Liver (tissue), 9 donors: ENCODE measurements around the gene GOSR1. TPM values are rescaled to one million over a fixed set of nuclear protein-coding genes. Genes with fewer than 3 reads are reported as not detected.

ENCODE experiments used
- DNase-seq: peaks from one replicate; pipeline ENCODE4 v3.0.0-alpha.2; 2017; ENCODE audit warnings: low spot score
- H3K27ac ChIP-seq, 2 donors: one replicate each; pipeline ENCODE4 v1.7.0; 2013; ENCODE audit warnings: inconsistent platforms in 2 of 2, low read length in 2 of 2, control low read depth in 1 of 2, low read depth in 1 of 2, mild to moderate bottlenecking in 1 of 2
- H3K27me3 ChIP-seq, 4 donors: one replicate each; pipeline versions ENCODE4 v1.6.1 to v1.7.0; 2013; ENCODE audit warnings: low read length in 3 of 4, inconsistent platforms in 1 of 4, mild to moderate bottlenecking in 1 of 4, moderate library complexity in 1 of 4; ENCODE audit not compliant: control insufficient read depth in 4 of 4, insufficient read depth in 4 of 4
- H3K36me3 ChIP-seq, 4 donors: one replicate each; pipeline versions ENCODE4 v1.6.1 to v1.7.0; 2013; ENCODE audit warnings: low read length in 3 of 4, mild to moderate bottlenecking in 3 of 4, low read depth in 1 of 4, moderate library complexity in 1 of 4; ENCODE audit not compliant: control insufficient read depth in 4 of 4, insufficient read depth in 3 of 4
- H3K4me1 ChIP-seq, 4 donors: one replicate each; pipeline versions ENCODE4 v1.6.1 to v1.7.0; 2013; ENCODE audit warnings: low read length in 3 of 4, mild to moderate bottlenecking in 3 of 4, moderate library complexity in 1 of 4; ENCODE audit not compliant: control insufficient read depth in 4 of 4, insufficient read depth in 4 of 4
- H3K4me3 ChIP-seq, 3 donors: one replicate each; pipeline versions ENCODE4 v1.6.1 to v1.7.0; 2013; ENCODE audit warnings: low read length in 3 of 3, control low read depth in 1 of 3, low read depth in 1 of 3, mild to moderate bottlenecking in 1 of 3
- H3K9ac ChIP-seq, 2 donors: one replicate each; pipeline ENCODE4 v1.7.0; 2013; ENCODE audit warnings: low read length in 2 of 2, mild to moderate bottlenecking in 2 of 2, moderate library complexity in 2 of 2, control low read depth in 1 of 2, low read depth in 1 of 2
- H3K9me3 ChIP-seq, 4 donors: one replicate each; pipeline versions ENCODE4 v1.6.1 to v1.7.0; 2013; ENCODE audit warnings: low read length in 3 of 4; ENCODE audit not compliant: control insufficient read depth in 4 of 4
- ATF3 ChIP-seq: IDR thresholded peaks from 2 replicates; pipeline ENCODE4 v1.6.1; 2016; ENCODE audit warnings: antibody characterized with exemption
- CTCF ChIP-seq: fragments of 150-350 bp; IDR thresholded peaks from 2 replicates; pipeline ENCODE4 v1.5.1; 2017; ENCODE audit warnings: improper control_type of control experiment, low read depth, low read length; ENCODE audit not compliant: missing input control
- EGR1 ChIP-seq, 2 donors: IDR thresholded peaks; 2 replicates each; pipeline ENCODE4 v1.6.1; 2016 to 2018; ENCODE audit warnings: antibody characterized with exemption in 2 of 2, low read depth in 2 of 2
- FOXA1 ChIP-seq: IDR thresholded peaks from 2 replicates; pipeline ENCODE4 v1.6.1; 2016; ENCODE audit warnings: antibody characterized with exemption
- FOXA2 ChIP-seq: IDR thresholded peaks from 2 replicates; pipeline ENCODE4 v1.6.1; 2016; ENCODE audit warnings: antibody characterized with exemption
- GABPA ChIP-seq, 2 donors: IDR thresholded peaks in 1 of 2; conservative IDR thresholded peaks in 1 of 2; 2 replicates each; pipeline ENCODE4 v1.6.1; 2016; ENCODE audit warnings: antibody characterized with exemption in 2 of 2, mild to moderate bottlenecking in 1 of 2, moderate library complexity in 1 of 2
- HNF4A ChIP-seq, 2 donors: conservative IDR thresholded peaks; 2 replicates each; pipeline ENCODE4 v1.6.1; 2016; ENCODE audit warnings: antibody characterized with exemption in 2 of 2, mild to moderate bottlenecking in 2 of 2
- HNF4G ChIP-seq: IDR thresholded peaks from 2 replicates; pipeline ENCODE4 v1.6.1; 2016; ENCODE audit warnings: antibody characterized with exemption
- JUND ChIP-seq, 2 donors: IDR thresholded peaks; 2 replicates each; pipeline ENCODE4 v1.6.1; 2016; ENCODE audit warnings: antibody characterized with exemption in 2 of 2
- NR2F2 ChIP-seq: IDR thresholded peaks from 2 replicates; pipeline ENCODE4 v1.6.1; 2016; ENCODE audit warnings: antibody characterized with exemption
- RAD21 ChIP-seq, 2 donors: IDR thresholded peaks; 2 replicates each; pipeline ENCODE4 v1.6.1; 2016; ENCODE audit warnings: antibody characterized with exemption in 2 of 2, mild to moderate bottlenecking in 2 of 2
- RXRA ChIP-seq, 2 donors: IDR thresholded peaks; 2 replicates each; pipeline ENCODE4 v1.6.1; 2017 to 2018; ENCODE audit warnings: antibody characterized with exemption in 2 of 2, mild to moderate bottlenecking in 1 of 2
- SP1 ChIP-seq: IDR thresholded peaks from 2 replicates; pipeline ENCODE4 v1.6.1; 2018; ENCODE audit warnings: antibody characterized with exemption, mild to moderate bottlenecking
- TAF1 ChIP-seq: conservative IDR thresholded peaks from 2 replicates; pipeline ENCODE4 v1.6.1; 2016; ENCODE audit warnings: antibody characterized with exemption, mild to moderate bottlenecking
- YY1 ChIP-seq: IDR thresholded peaks from 2 replicates; pipeline ENCODE4 v1.6.1; 2016; ENCODE audit warnings: antibody characterized with exemption, mild to moderate bottlenecking
- ZBTB33 ChIP-seq: IDR thresholded peaks from 2 replicates; pipeline ENCODE4 v1.6.1; 2016; ENCODE audit warnings: antibody characterized with exemption
- WGBS: extraction: QIAGEN DNeasy Blood & Tissue Kit; methylation state at CpG from one replicate; pipeline ENCODE4 v1.1.7; 2013; 5-methylcytosine and 5-hydroxymethylcytosine counted together
- polyA plus RNA-seq, 2 donors: library from polyadenylated mRNA; stranded (reverse) in 1 of 2; unstranded in 1 of 2; fragments of 200-250 nt in 1 of 2; fragments of >200 nt in 1 of 2; fragmentation: Nextera tagmentation in 1 of 2; extraction: Ambion mirVana in 1 of 2; gene quantifications; one replicate each; pipeline versions ENCODE4 v1.2.1 to v1.2.3, GENCODE V29; 2013 to 2015
- total RNA-seq, 2 donors: library from RNA; depleted of rRNA; stranded (reverse); fragments of >200 nt; gene quantifications; one replicate each; pipeline ENCODE4 v1.2.3, GENCODE V29; 2014
- TF ChIP-seq, protein P1 (sequence below): IDR thresholded peaks from 2 replicates; pipeline ENCODE4 v1.6.1; 2016; ENCODE audit warnings: antibody characterized with exemption, mild to moderate bottlenecking
- TF ChIP-seq, protein P2 (sequence below): IDR thresholded peaks from 2 replicates; pipeline ENCODE4 v1.6.1; 2016; ENCODE audit warnings: antibody characterized with exemption
- donor health status: healthy.
- donor health status: healthy.
- donor health status: healthy.
- donor health status: healthy.
- donor health status: healthy.

Gene GOSR1
- total and polyA plus RNA-seq, 4 donors = 15.0 to 40.4 (median 26.3) TPM

- Histone ChIP-seq H3K27me3 (no peaks in the 10 kb centered on the region), H3K4me1 (no peaks in the 10 kb centered on the region), H3K9ac (no peak overlapping the region), H3K4me3 (no peak overlapping the region), H3K36me3 (peaks cover 0 to 11% (median 7%) of the 10 kb centered on the region in 4 donors), H3K9me3 (no peaks in the 10 kb centered on the region), H3K27ac (no peak overlapping the region)
- WGBS = 93% methylated on average over 2 of the region's 2 CpGs
- no peak for DNase-seq
- TF ChIP-seq NR2F2 = no peak
- TF ChIP-seq, protein P1, sequence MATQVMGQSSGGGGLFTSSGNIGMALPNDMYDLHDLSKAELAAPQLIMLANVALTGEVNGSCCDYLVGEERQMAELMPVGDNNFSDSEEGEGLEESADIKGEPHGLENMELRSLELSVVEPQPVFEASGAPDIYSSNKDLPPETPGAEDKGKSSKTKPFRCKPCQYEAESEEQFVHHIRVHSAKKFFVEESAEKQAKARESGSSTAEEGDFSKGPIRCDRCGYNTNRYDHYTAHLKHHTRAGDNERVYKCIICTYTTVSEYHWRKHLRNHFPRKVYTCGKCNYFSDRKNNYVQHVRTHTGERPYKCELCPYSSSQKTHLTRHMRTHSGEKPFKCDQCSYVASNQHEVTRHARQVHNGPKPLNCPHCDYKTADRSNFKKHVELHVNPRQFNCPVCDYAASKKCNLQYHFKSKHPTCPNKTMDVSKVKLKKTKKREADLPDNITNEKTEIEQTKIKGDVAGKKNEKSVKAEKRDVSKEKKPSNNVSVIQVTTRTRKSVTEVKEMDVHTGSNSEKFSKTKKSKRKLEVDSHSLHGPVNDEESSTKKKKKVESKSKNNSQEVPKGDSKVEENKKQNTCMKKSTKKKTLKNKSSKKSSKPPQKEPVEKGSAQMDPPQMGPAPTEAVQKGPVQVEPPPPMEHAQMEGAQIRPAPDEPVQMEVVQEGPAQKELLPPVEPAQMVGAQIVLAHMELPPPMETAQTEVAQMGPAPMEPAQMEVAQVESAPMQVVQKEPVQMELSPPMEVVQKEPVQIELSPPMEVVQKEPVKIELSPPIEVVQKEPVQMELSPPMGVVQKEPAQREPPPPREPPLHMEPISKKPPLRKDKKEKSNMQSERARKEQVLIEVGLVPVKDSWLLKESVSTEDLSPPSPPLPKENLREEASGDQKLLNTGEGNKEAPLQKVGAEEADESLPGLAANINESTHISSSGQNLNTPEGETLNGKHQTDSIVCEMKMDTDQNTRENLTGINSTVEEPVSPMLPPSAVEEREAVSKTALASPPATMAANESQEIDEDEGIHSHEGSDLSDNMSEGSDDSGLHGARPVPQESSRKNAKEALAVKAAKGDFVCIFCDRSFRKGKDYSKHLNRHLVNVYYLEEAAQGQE = no peak
- TF ChIP-seq CTCF = no peak
- no peak for TF ChIP-seq TAF1
- no peak for TF ChIP-seq GABPA (IDR thresholded peaks at IDR 0.05 in 1 of 2, conservative IDR thresholded peaks at IDR 0.05 in 1 of 2)
Observed at GRCh38 chr17:30468465-30468864, 8.7 kb upstream of the GOSR1 start.

DNA sequence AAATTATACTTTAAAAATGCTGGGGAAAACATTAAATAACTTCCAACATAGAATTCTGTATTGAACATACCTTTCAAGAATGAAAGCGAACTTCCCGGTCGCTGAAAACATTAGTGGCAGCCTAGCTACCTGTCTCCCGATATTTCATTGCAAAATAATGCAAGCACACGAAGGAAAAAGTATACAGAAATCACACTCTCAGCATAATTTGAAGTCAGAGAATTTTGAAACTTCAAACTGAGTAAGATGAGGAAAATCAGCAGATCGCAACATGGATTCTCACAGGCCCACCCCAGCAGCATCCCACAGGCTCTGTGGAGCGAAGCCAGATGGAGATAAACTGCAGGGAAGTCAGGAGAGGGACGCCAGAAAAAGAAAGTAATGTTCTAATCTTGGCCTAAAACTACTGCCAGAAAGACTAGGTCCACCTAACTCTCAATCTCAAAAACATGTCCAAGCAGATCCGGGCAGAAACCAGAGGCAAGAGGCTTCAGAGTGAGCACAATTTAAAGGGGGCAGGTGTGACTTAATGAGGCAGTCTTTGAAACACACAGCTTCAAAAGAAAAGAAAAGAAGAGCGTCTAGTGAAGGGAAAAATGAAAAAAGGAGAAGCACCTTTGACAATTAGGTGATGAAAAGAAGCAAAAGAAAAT, 4.8 kb upstream of the GOSR1 start:
- H3K4me3 ChIP-seq = no peak overlapping the region
- no peaks in the 10 kb centered on the region for H3K36me3 ChIP-seq
- H3K27ac ChIP-seq = no peak overlapping the region
- no peaks in the 10 kb centered on the region for H3K9me3 ChIP-seq
- no peaks in the 10 kb centered on the region for H3K27me3 ChIP-seq
- H3K9ac ChIP-seq = no peak overlapping the region
- H3K4me1 ChIP-seq = peaks cover 0 to 5% (median 5%) of the 10 kb centered on the region in 4 donors
- no peak for TF ChIP-seq JUND (IDR thresholded peaks at IDR 0.05)
- no peak for TF ChIP-seq YY1
- TF ChIP-seq RAD21 (IDR thresholded peaks at IDR 0.05) = no peak
- TF ChIP-seq TAF1 = no peak
- TF ChIP-seq GABPA (IDR thresholded peaks at IDR 0.05 in 1 of 2, conservative IDR thresholded peaks at IDR 0.05 in 1 of 2) = no peak
- TF ChIP-seq RXRA (IDR thresholded peaks at IDR 0.05) = no peak
- no peak for TF ChIP-seq NR2F2
- TF ChIP-seq, protein P2, sequence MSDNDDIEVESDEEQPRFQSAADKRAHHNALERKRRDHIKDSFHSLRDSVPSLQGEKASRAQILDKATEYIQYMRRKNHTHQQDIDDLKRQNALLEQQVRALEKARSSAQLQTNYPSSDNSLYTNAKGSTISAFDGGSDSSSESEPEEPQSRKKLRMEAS = no peak
- no peak for TF ChIP-seq CTCF
- TF ChIP-seq, protein P1 = no peak
- no peak for TF ChIP-seq ATF3
- no peak for TF ChIP-seq ZBTB33
- no peak for TF ChIP-seq FOXA1
- no peak for TF ChIP-seq FOXA2
- TF ChIP-seq HNF4A (conservative IDR thresholded peaks at IDR 0.05) = no peak
- no peak for TF ChIP-seq SP1
- TF ChIP-seq HNF4G = no peak
- TF ChIP-seq EGR1 (IDR thresholded peaks at IDR 0.05; ENCODE audit: low read depth in 2 of 2) = no peak
- whole genome bisulfite sequencing = 73% methylated on average over 10 of the region's 10 CpGs
- DNase-seq = no peak
